WTC11 (cell line): ENCODE measurements around the gene NAGS. TPM values are rescaled to one million over a fixed set of nuclear protein-coding genes. Genes with fewer than 3 reads are reported as not detected.

Source experiments
- ATAC-seq: fragments of 200-7000 bp; cut with Tn5 transposase; 2 replicates; pipeline ENCODE4 v1.10.0; 2021; ENCODE audit warnings: mild to moderate bottlenecking, moderate library complexity
- CTCF ChIA-PET: fragments of 300-600 bp; sonication (Branson Sonifier 250); formaldehyde crosslinking; loops from one replicate; lab custom pipeline; 2021; ENCODE audit warnings: antibody characterized with exemption; lab: Charles Lee
- POLR2A ChIA-PET: fragments of 350-600 bp; sonication (Branson Sonifier 250); formaldehyde crosslinking; loops from one replicate; lab custom pipeline; 2021; ENCODE audit warnings: antibody characterized with exemption; lab: Charles Lee
- DNase-seq: peaks from one replicate; pipeline ENCODE4 v3.0.0; 2021; ENCODE audit warnings: low spot score
- H3K27ac Mint-ChIP-seq: 2 replicates; pipeline ENCODE4 v1.8.0; 2021; ENCODE audit warnings: mixed read lengths
- H3K27me3 Mint-ChIP-seq: 2 replicates; pipeline ENCODE4 v1.8.0; 2021; ENCODE audit warnings: low read depth, mild to moderate bottlenecking, moderate library complexity, mixed read lengths
- H3K36me3 Mint-ChIP-seq: 2 replicates; pipeline ENCODE4 v1.8.0; 2021; ENCODE audit warnings: mixed read lengths
- H3K4me1 Mint-ChIP-seq: 2 replicates; pipeline ENCODE4 v1.8.0; 2022; ENCODE audit warnings: mixed read lengths
- H3K4me3 Mint-ChIP-seq: 2 replicates; pipeline ENCODE4 v1.8.0; 2021; ENCODE audit warnings: mild to moderate bottlenecking, moderate library complexity, mixed read lengths
- H3K9me3 Mint-ChIP-seq: 2 replicates; pipeline ENCODE4 v1.8.0; 2021; ENCODE audit warnings: mixed read lengths
- EMX1 ChIP-seq: fragments of 250-450 bp; sonication (Bioruptor Pico); IDR thresholded peaks from 2 replicates; pipeline ENCODE4 v1.8.0; 2021; ENCODE audit warnings: mild to moderate bottlenecking
- ETV6 ChIP-seq: sonication (generic); formaldehyde crosslinking; IDR thresholded peaks from 2 replicates; pipeline ENCODE4 v1.8.1; 2022; ENCODE audit warnings: mild to moderate bottlenecking, missing genetic modification reagents
- FOXJ3 ChIP-seq: sonication (generic); formaldehyde crosslinking; IDR thresholded peaks from 2 replicates; pipeline ENCODE4 v1.9.0; 2021; ENCODE audit warnings: missing genetic modification reagents, mild to moderate bottlenecking, borderline replicate concordance
- FOXP1 ChIP-seq: sonication (generic); formaldehyde crosslinking; IDR thresholded peaks from 2 replicates; pipeline ENCODE4 v1.8.0; 2022; ENCODE audit warnings: missing genetic modification reagents, mild to moderate bottlenecking, moderate library complexity, borderline replicate concordance
- GRHL2 ChIP-seq: fragments of 250-450 bp; sonication (Bioruptor Pico); IDR thresholded peaks from 2 replicates; pipeline ENCODE4 v1.8.0; 2022; ENCODE audit warnings: mild to moderate bottlenecking, moderate library complexity; ENCODE audit not compliant: insufficient replicate concordance, severe bottlenecking
- KAT7 ChIP-seq: sonication (generic); formaldehyde crosslinking; IDR thresholded peaks from 2 replicates; pipeline ENCODE4 v1.8.1; 2023; ENCODE audit warnings: missing genetic modification reagents, mild to moderate bottlenecking, borderline replicate concordance
- MXD4 ChIP-seq: fragments of 250-450 bp; sonication (Bioruptor Pico); IDR thresholded peaks from 2 replicates; pipeline ENCODE4 v1.8.0; 2021; ENCODE audit warnings: mild to moderate bottlenecking, moderate library complexity, borderline replicate concordance
- NFATC4 ChIP-seq: fragments of 250-450 bp; sonication (Bioruptor Pico); IDR thresholded peaks from 2 replicates; pipeline ENCODE4 v1.9.0; 2021; ENCODE audit warnings: mild to moderate bottlenecking
- RORB ChIP-seq: fragments of 250-450 bp; sonication (Bioruptor Pico); IDR thresholded peaks from 2 replicates; pipeline ENCODE4 v1.9.0; 2021; ENCODE audit warnings: mild to moderate bottlenecking
- SOX15 ChIP-seq: fragments of 250-450 bp; sonication (Bioruptor Pico); IDR thresholded peaks from 2 replicates; pipeline ENCODE4 v1.9.0; 2021; ENCODE audit warnings: mild to moderate bottlenecking
- ZBTB21 ChIP-seq: sonication (generic); formaldehyde crosslinking; IDR thresholded peaks from 2 replicates; pipeline ENCODE4 v1.8.1; 2023; ENCODE audit warnings: mild to moderate bottlenecking, missing genetic modification reagents, borderline replicate concordance
- ZNF121 ChIP-seq: sonication (generic); formaldehyde crosslinking; IDR thresholded peaks from 2 replicates; pipeline ENCODE4 v1.8.0; 2023; ENCODE audit warnings: missing genetic modification reagents
- ZNF138 ChIP-seq: sonication (generic); formaldehyde crosslinking; conservative IDR thresholded peaks from 2 replicates; pipeline ENCODE4 v1.8.1; 2022; ENCODE audit warnings: mild to moderate bottlenecking, moderate library complexity, missing genetic modification reagents
- ZNF671 ChIP-seq: fragments of 250-450 bp; sonication (Bioruptor Pico); IDR thresholded peaks from 2 replicates; pipeline ENCODE4 v1.8.0; 2021; ENCODE audit warnings: mild to moderate bottlenecking
- total RNA-seq: library from RNA; stranded (reverse); gene quantifications from 3 replicates; pipeline ENCODE4 v1.2.3, GENCODE V29; 2021
- TF ChIP-seq, protein P1 (sequence below): sonication (generic); formaldehyde crosslinking; IDR thresholded peaks from 2 replicates; pipeline ENCODE4 v1.8.1; 2023; ENCODE audit warnings: mild to moderate bottlenecking, missing genetic modification reagents
- TF ChIP-seq, protein P2 (sequence below): sonication (generic); formaldehyde crosslinking; IDR thresholded peaks from 2 replicates; pipeline ENCODE4 v1.8.1; 2022; ENCODE audit warnings: mild to moderate bottlenecking, moderate library complexity, missing genetic modification reagents
- TF ChIP-seq, protein P3 (sequence below): sonication (generic); formaldehyde crosslinking; IDR thresholded peaks from 2 replicates; pipeline ENCODE4 v1.8.0; 2023; ENCODE audit warnings: missing genetic modification reagents, mild to moderate bottlenecking, borderline replicate concordance
- TF ChIP-seq, protein P4 (sequence below): fragments of 250-450 bp; sonication (Bioruptor Pico); IDR thresholded peaks from 2 replicates; pipeline ENCODE4 v1.8.0; 2021; ENCODE audit warnings: mild to moderate bottlenecking
- TF ChIP-seq, protein P5 (sequence below): fragments of 250-450 bp; sonication (Bioruptor Pico); conservative IDR thresholded peaks from 2 replicates; pipeline ENCODE4 v1.9.0; 2021; ENCODE audit warnings: mild to moderate bottlenecking
- TF ChIP-seq, protein P6 (sequence below): sonication (generic); formaldehyde crosslinking; IDR thresholded peaks from 2 replicates; pipeline ENCODE4 v1.8.0; 2023; ENCODE audit warnings: mild to moderate bottlenecking, missing genetic modification reagents
- TF ChIP-seq, protein P7 (sequence below): sonication (generic); formaldehyde crosslinking; conservative IDR thresholded peaks from 2 replicates; pipeline ENCODE4 v1.8.1; 2022; ENCODE audit warnings: mild to moderate bottlenecking, missing genetic modification reagents

Gene NAGS
- total RNA-seq, 1 experiment from 2014 or later: 8.6 TPM

DNA sequence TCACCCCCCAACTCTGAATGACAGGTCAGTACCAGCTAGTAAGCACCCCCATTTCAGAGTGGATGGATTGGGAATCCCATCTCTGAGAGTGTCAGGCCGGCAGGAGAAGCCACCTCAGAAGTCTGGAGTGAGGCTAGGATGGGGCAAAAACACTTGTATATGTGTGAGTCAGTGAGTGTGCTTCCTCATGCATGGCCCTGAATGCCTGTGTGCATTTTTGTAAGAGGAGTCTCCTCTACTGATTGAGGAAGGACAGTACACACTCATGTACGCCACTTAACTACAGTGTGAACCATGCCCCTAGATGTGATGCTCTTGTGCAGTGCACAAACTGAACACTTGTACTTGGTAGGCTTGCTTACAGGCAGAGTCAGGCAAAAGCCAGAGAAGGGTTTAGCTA, 22.3 kb upstream of the NAGS start:
- H3K4me3 Mint-ChIP-seq: no peak overlapping the region
- TF ChIP-seq SOX15 (no peak), ZNF138 (no peak), ZBTB21 (no peak), FOXP1 (CRISPR knock-in tag) (no peak), ZNF121 (no peak)
- TF ChIP-seq, protein P1, sequence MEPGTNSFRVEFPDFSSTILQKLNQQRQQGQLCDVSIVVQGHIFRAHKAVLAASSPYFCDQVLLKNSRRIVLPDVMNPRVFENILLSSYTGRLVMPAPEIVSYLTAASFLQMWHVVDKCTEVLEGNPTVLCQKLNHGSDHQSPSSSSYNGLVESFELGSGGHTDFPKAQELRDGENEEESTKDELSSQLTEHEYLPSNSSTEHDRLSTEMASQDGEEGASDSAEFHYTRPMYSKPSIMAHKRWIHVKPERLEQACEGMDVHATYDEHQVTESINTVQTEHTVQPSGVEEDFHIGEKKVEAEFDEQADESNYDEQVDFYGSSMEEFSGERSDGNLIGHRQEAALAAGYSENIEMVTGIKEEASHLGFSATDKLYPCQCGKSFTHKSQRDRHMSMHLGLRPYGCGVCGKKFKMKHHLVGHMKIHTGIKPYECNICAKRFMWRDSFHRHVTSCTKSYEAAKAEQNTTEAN (CRISPR knock-in tag): no peak
- TF ChIP-seq, protein P2, sequence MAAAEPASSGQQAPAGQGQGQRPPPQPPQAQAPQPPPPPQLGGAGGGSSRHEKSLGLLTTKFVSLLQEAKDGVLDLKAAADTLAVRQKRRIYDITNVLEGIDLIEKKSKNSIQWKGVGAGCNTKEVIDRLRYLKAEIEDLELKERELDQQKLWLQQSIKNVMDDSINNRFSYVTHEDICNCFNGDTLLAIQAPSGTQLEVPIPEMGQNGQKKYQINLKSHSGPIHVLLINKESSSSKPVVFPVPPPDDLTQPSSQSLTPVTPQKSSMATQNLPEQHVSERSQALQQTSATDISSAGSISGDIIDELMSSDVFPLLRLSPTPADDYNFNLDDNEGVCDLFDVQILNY: no peak
- TF ChIP-seq, protein P3, sequence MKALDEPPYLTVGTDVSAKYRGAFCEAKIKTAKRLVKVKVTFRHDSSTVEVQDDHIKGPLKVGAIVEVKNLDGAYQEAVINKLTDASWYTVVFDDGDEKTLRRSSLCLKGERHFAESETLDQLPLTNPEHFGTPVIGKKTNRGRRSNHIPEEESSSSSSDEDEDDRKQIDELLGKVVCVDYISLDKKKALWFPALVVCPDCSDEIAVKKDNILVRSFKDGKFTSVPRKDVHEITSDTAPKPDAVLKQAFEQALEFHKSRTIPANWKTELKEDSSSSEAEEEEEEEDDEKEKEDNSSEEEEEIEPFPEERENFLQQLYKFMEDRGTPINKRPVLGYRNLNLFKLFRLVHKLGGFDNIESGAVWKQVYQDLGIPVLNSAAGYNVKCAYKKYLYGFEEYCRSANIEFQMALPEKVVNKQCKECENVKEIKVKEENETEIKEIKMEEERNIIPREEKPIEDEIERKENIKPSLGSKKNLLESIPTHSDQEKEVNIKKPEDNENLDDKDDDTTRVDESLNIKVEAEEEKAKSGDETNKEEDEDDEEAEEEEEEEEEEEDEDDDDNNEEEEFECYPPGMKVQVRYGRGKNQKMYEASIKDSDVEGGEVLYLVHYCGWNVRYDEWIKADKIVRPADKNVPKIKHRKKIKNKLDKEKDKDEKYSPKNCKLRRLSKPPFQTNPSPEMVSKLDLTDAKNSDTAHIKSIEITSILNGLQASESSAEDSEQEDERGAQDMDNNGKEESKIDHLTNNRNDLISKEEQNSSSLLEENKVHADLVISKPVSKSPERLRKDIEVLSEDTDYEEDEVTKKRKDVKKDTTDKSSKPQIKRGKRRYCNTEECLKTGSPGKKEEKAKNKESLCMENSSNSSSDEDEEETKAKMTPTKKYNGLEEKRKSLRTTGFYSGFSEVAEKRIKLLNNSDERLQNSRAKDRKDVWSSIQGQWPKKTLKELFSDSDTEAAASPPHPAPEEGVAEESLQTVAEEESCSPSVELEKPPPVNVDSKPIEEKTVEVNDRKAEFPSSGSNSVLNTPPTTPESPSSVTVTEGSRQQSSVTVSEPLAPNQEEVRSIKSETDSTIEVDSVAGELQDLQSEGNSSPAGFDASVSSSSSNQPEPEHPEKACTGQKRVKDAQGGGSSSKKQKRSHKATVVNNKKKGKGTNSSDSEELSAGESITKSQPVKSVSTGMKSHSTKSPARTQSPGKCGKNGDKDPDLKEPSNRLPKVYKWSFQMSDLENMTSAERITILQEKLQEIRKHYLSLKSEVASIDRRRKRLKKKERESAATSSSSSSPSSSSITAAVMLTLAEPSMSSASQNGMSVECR: no peak
- TF ChIP-seq, protein P4, sequence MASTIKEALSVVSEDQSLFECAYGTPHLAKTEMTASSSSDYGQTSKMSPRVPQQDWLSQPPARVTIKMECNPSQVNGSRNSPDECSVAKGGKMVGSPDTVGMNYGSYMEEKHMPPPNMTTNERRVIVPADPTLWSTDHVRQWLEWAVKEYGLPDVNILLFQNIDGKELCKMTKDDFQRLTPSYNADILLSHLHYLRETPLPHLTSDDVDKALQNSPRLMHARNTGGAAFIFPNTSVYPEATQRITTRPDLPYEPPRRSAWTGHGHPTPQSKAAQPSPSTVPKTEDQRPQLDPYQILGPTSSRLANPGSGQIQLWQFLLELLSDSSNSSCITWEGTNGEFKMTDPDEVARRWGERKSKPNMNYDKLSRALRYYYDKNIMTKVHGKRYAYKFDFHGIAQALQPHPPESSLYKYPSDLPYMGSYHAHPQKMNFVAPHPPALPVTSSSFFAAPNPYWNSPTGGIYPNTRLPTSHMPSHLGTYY (CRISPR knock-in tag): no peak
- H3K27me3 Mint-ChIP-seq: peaks cover 24% of the 10 kb centered on the region
- CTCF ChIA-PET: interaction anchor here (0.8 to 2.9 kb wide), 6 partner anchors 12 to 97 kb away, joined by 3 to 39 read pairs (median 10); partner anchors contain the start of gene NAGS
- H3K36me3 Mint-ChIP-seq: no peaks in the 10 kb centered on the region
- H3K27ac Mint-ChIP-seq: no peak overlapping the region
- DNase-seq (no peak), ATAC-seq (no peak)
- peaks cover 4% of the 10 kb centered on the region; the same call in 1 of the 2 replicates for H3K4me1 Mint-ChIP-seq
- POLR2A ChIA-PET: interaction anchor here (0.7 kb wide), 1 partner anchor 97 kb away, joined by 3 read pairs; no protein-coding TSS in a partner anchor
- no peaks in the 10 kb centered on the region for H3K9me3 Mint-ChIP-seq

DNA sequence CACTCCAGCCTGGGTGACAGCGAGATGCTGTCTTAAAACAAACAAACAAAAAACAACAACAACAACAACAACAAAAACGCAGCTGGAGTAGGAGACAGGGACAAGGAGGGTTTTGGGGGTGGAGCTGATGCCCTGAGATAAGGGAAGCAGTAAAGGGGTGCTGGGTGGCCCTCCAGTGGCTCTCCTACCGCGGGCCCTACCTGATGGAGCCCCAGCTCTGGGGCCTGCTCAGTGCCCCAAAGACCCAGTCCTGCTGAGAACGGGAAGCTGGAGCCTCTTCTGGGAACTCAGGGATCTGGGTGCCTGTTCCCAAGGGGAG, 21.3 kb upstream of the NAGS start:
- Mint-ChIP-seq H3K27ac (no peak overlapping the region), H3K27me3 (peaks cover 24% of the 10 kb centered on the region), H3K4me1 (peaks cover 4% of the 10 kb centered on the region; the same call in 1 of the 2 replicates), H3K9me3 (no peaks in the 10 kb centered on the region), H3K36me3 (no peaks in the 10 kb centered on the region), H3K4me3 (peak overlapping the region; percentile 69)
- CTCF ChIA-PET: interaction anchor here (0.6 to 3.1 kb wide), 31 partner anchors 9 to 1320 kb away, joined by 3 to 58 read pairs (median 5); partner anchors contain the start of genes CD300LG, GRN, NAGS and PYY
- no peak for DNase-seq
- POLR2A ChIA-PET: interaction anchor here (0.6 to 1.8 kb wide), 3 partner anchors 11 to 37 kb away, joined by 3 to 4 read pairs (median 4); partner anchors contain the start of gene PYY
- no peak for ATAC-seq
- TF ChIP-seq, protein P1 (CRISPR knock-in tag): no peak
- no peak for TF ChIP-seq RORB (CRISPR knock-in tag)
- TF ChIP-seq, protein P5, sequence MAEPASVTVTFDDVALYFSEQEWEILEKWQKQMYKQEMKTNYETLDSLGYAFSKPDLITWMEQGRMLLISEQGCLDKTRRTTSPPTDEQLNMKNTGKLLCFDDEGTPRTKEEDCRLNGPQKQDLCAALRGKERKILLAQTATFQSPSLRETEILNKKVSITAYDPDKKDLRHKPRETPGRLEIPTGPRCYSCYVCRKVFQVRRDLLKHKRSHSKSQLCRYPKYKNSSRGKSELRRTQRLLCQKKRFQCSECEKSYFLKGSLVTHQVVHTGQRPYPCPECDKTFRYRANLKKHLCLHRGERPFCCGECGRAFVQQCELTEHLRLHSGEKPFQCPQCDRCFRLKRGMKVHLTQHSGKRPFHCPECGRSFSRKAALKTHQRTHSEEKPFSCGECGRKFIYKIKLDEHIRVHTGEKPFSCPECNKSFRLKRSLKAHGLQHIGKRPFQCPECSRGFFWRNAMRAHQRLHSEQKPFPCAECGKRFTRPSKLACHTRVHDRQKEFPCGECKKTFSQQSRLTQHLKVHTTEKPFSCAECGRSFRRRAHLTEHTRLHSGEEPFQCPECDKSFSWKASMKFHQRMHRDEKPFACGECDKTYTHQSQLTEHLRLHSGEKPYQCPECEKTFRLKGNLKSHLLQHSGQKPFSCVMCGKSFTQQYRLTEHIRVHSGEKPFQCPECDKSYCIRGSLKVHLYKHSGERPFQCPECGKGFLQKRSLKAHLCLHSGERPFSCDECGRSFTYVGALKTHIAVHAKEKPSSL (CRISPR knock-in tag): no peak
- TF ChIP-seq ETV6: no peak
- TF ChIP-seq, protein P6, sequence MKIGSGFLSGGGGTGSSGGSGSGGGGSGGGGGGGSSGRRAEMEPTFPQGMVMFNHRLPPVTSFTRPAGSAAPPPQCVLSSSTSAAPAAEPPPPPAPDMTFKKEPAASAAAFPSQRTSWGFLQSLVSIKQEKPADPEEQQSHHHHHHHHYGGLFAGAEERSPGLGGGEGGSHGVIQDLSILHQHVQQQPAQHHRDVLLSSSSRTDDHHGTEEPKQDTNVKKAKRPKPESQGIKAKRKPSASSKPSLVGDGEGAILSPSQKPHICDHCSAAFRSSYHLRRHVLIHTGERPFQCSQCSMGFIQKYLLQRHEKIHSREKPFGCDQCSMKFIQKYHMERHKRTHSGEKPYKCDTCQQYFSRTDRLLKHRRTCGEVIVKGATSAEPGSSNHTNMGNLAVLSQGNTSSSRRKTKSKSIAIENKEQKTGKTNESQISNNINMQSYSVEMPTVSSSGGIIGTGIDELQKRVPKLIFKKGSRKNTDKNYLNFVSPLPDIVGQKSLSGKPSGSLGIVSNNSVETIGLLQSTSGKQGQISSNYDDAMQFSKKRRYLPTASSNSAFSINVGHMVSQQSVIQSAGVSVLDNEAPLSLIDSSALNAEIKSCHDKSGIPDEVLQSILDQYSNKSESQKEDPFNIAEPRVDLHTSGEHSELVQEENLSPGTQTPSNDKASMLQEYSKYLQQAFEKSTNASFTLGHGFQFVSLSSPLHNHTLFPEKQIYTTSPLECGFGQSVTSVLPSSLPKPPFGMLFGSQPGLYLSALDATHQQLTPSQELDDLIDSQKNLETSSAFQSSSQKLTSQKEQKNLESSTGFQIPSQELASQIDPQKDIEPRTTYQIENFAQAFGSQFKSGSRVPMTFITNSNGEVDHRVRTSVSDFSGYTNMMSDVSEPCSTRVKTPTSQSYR: no peak
- TF ChIP-seq MXD4 (CRISPR knock-in tag): no peak
- TF ChIP-seq EMX1 (CRISPR knock-in tag): no peak
- TF ChIP-seq NFATC4 (CRISPR knock-in tag): no peak
- TF ChIP-seq ZNF671: no peak
- TF ChIP-seq FOXP1 (CRISPR knock-in tag): no peak
- TF ChIP-seq GRHL2 (CRISPR knock-in tag): no peak
- TF ChIP-seq FOXJ3 (CRISPR knock-in tag): no peak
- no peak for TF ChIP-seq ZNF138
- no peak for TF ChIP-seq KAT7 (CRISPR knock-in tag)
- TF ChIP-seq, protein P7, sequence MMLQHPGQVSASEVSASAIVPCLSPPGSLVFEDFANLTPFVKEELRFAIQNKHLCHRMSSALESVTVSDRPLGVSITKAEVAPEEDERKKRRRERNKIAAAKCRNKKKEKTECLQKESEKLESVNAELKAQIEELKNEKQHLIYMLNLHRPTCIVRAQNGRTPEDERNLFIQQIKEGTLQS: no peak
